Keratinocyte (primary cell): Measurements from ENCODE around the gene PRSS33.

Experiments used
- CTCF ChIP-seq, 3 experiments: IDR thresholded peaks in 1 of 3; conservative IDR thresholded peaks in 1 of 3; optimal IDR thresholded peaks in 1 of 3; 2 replicates in 2 of 3; 3 replicates in 1 of 3; pipeline versions ENCODE3 to v1.5.1; 2011; ENCODE audit warnings: low read length in 3 of 3, mild to moderate bottlenecking in 3 of 3, moderate library complexity in 2 of 3, control low read depth in 1 of 3, inconsistent platforms in 1 of 3; ENCODE audit not compliant: insufficient read depth in 2 of 3; ENCODE audit errors: extremely low read depth in 1 of 3
- EZH2 ChIP-seq: IDR thresholded peaks from one replicate; pipeline ENCODE4 v1.6.1; 2012; ENCODE audit warnings: inconsistent platforms, mild to moderate bottlenecking, low read length, moderate library complexity

- no peak for TF ChIP-seq CTCF (optimal IDR thresholded peaks at IDR 0.05 in 1 of 3, IDR thresholded peaks at IDR 0.05 in 1 of 3, conservative IDR thresholded peaks at IDR 0.05 in 1 of 3; ENCODE audit: extremely low read depth in 1 of 3, insufficient read depth in 2 of 3, low read length in 3 of 3)
- no peak for TF ChIP-seq EZH2
These were observed 32.8 kb upstream of the PRSS33 start for GRCh38 chr16:2819939-2820835.
